GM21737 (cell line): ENCODE data around the gene NIM1K.
"Not testable (repeated sequence)": the region's sequence is repeated elsewhere in the genome, so short reads cannot be mapped to it uniquely, and the experiment has no call there.

ENCODE experiments used
- ATAC-seq: cut with Tn5 transposase; IDR thresholded peaks from one replicate; pipeline ENCODE4 v1.9.1; 2021; ENCODE audit warnings: mild to moderate bottlenecking, moderate library complexity; ENCODE audit not compliant: unreplicated experiment

NIM1K gene

GRCh38 chr5:43183101-43183500 lies 8.9 kb upstream of the NIM1K start:
- not testable (repeated sequence) for ATAC-seq

DNA sequence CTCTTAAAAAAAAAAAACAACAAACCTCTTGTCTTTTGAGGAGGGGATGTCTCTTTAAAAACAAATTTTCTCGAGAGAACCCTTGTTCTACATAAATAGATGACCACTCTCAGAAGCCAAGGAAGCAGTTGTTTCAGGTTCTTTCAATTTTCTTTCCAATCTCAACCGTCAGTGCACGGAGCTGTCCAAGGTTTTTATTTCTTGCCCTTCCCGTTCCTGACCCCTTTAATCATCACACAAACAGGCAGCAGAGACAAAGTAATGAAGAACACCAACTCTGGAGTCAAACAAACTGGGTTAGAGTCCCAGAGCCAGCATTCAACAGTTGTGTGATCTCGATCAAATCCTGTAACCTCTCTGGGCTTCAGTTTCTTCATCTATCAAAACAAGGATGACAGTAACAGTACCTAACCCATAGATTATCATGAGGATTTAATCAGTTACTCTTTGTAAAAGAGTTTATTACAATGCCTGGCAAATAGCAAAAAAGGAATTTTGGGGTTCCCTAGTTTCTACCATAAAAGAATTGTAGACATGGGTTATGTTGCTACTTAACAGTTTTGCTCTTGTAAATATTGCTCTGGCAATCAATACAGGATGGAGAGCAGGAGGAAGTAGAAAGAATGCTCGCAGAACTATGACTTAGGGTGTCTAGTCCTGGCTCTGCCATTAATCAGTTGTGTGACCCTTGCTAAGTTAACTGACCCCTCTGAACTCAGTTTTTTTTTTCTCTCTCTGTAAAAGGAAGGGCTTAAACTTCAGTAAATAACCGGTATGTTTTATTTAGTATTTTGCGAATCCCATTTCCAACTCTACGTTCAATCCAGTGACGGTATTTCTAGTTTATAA lies 1.0 kb upstream of the NIM1K start:
- ATAC-seq: no peak

DNA sequence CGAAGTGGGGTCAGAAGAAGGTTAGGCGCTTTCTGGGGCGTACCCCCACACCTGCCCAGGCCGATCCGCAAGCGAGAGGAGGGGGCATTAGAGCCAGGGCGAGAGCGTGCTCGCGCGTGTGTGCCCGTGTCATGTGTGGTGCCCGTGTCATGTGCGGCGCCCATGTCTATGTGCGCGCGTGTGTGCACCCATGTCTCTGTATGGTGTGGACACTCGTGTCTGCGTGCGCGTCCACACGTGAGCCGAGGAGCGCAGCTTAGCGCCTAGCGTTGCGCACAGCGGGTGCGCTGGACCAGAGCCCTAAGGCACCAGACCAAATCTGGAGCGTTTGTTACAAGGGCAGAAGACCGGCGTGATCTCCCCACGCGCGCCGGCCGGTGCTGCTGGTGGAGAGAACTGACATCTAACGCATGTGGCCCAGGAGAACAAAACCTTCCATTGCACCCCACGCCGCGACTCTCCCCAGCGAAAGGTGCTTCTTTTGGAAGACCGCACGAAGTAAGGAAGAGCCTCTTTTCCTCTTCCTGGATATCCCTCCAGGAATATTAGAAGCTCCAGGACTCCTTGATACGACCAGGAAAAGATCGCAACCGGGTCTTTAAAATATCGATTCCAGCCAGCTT lies 644 bp downstream of the NIM1K start:
- peak; percentile 21 for ATAC-seq

DNA sequence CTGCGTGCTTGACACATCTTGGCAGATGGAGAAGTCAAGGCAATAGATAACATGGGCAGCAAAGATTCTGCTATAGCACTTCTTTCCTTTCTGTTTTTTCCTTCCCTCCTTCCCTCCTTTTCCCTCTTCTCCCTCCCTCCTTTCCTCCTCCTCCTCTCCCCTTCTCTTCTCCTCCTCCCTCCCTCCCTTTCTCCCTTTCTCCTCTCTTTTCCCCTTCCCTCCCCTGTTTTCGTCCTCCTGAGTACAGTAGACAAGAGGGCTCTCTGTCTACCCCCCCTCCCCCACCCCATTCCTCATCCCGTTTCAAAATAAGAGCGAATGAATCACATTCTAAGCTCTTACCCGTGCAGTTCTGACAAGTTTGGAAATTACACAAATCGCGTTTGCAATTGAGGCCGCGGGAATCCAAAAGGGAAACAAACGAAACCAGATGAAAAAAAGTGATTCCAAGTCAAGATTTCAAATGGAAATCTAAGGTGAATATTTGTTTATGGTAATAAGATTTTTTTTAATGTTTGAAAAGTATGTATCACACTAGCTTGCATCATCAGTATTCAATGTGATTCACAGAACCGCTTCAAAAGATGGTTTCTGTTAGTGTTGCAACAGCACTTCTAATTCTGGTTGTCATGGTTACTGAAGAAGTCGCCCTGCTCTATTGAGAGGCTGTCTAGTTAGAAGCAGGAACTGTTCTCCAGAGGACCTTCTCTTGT lies 1.3 kb downstream of the NIM1K start:
- no peak for ATAC-seq

DNA sequence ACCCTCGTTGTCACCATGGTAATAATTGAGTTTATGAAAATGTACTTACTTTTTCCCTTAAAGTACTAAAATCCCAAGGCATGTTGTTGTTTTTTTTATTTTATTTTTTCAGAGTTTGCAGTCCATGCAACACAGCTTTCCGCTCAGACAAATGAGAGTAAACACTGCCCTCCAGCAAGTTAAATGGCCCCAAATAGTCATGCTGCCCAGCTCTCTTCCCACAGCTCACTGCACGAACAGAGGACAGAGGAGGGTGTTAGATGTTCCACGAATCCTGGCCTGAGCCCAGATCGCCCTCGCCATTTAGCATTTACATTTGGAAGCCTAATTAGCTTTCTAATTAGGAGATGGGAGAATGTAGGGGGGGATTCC lies 1.9 kb downstream of the NIM1K start:
- ATAC-seq: no peak

- no peak for ATAC-seq
Observed at GRCh38 chr5:43195670-43196265, 3.7 kb downstream of the NIM1K start.

DNA sequence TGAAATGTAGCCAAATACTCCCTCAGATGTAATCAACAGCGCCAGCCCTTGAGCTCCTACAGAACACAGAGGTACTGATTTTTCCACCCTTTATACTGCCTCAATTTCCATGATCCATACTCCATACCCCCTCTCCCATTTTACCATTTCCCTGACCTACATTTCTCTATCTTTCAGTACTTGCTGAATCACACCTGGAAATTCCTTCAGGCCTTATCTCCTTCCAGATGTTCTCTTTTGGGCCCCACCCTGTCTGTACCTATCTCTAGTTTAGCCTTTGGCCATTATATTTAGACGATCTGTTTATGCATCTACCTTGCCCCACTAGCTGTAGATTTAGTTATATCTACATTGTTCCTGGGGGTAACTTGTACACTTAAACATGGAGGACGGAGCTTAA lies 5.5 kb downstream of the NIM1K start:
- ATAC-seq: no peak

DNA sequence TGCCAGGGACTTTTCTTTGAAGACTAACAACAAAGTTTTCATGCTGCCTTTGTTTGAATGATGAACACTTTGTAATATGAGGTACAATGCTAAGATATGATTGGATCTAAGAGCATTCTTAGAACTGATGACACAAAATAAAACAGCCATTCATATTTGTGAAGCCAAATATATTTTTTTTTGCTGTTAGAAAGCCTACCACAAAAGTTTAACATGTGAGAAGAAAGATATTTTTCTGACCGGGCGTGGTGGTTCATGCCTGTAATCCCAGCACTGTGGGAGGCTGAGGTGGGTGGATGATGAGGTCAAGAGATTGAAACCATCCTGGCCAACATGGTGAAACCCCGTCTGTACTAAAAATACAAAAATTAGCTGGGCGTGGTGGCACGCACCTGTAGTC lies 9.4 kb downstream of the NIM1K start:
- ATAC-seq: not testable (repeated sequence)

- no peak for ATAC-seq
Observed at GRCh38 chr5:43202380-43202779, 10.4 kb downstream of the NIM1K start.

GRCh38 chr5:43203373-43203772 lies 11.3 kb downstream of the NIM1K start:
- ATAC-seq: no peak

DNA sequence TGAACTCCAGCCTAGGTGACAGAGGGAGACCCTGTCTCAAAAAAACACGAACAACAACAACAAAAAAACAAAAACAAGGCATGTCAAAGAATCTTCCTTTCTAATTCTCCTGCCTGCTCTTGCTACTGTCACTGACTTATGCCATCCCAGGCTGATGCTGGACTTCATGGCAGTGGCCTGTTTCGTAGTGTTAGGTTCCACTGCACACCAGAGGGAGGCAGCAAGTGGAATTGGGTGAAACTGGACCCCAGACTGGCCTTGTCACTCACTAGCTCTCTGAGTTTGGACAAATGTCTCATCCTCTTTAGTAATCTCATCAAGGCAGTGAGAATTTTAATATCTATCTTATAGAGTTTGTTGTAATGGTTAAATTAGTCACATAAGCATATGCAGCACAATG lies 12.9 kb downstream of the NIM1K start:
- no peak for ATAC-seq

DNA sequence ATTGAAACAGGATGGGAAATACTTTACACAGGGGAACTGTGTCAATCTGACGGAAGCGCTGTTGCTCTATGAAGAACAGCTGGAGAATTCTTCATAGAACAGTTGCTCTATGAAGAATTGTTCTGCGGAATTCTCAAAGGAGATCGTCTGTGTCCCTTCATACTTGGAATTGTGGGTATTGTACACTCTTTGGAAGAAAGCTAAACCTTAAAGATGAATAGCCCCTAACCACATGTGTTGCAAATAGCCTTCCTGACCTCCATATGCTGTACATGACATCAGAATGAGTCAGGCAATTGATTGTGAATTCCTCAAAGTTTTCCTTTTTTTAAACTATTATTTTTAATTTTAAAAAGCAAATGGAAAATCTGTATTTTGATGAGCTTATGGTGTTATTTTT lies 15.6 kb downstream of the NIM1K start:
- ATAC-seq: no peak

DNA sequence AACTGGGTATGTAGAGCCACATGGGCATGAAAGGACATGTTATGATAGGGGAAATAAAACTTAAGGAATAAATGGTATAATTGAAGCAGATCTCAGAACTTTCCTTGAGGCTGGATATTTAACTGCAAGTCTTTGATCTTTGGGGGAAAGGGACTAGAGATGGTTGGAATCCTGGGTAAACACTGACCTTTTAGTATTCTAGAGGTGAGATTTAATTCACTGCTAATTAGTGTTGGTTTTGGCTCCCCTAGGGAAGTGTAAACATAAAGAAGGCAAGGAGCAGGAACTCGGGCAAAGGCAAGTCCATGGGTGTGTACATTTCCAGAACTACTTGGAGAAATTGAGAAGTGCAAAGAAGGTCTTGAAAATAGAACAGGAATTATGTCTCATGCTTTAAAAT lies 16.6 kb downstream of the NIM1K start:
- ATAC-seq: no peak

GRCh38 chr5:43209060-43209459 lies 17.0 kb downstream of the NIM1K start:
- no peak for ATAC-seq

DNA sequence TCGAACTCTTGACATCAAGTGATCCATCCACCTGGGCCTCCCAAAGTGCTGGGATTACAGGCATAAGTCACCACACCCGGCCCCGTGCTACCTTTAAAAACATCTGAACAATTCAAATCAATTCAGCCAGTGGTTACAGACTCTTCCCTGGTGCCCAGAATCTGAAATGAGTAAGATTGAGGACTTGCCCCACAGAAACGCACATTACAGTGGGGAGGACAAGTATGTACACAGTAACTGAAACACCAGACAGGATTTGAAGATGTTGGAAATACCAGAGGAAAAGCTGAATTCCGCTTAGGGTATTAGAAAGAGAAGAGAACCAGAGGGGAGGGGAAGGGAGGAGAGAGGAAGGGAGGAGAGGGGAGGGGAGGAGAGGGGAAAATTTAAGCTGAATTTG lies 17.8 kb downstream of the NIM1K start:
- no peak for ATAC-seq

DNA sequence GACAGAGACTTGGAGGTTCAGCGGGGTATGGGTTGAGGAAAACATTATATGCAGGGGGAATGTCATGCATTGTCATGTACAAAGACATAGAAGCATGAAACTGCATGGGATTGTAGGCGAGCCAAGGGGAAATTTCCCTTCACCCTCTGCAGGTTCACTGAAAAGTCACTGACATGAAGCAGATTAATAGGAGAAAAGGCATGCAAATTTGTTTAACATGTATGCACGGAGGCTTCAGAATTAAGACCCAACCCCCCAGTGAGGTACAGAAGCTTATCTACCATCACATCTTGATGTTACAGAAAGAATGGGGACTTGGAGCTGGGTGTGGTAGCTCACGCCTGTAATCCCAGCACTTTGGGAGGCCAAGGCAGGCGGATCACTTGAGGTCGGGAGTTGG lies 18.5 kb downstream of the NIM1K start:
- no peak for ATAC-seq

DNA sequence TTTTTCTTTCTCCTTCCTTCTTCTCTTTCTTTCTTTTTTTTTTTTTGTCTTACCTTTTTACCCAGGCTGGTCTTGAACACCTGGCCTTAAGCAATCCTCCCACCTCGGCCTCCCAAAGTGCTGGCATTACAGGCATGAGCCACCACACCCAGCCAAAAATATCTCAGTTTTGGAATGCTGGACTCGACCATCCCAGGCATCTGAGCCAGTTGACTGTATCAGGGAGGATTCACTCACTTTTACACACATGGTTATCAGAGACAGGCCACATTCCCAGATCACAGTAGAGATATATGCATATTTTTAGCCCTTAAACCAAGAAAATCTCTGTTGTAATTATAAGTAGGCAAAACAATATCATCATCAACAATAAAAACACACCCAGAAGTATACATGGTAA lies 21.9 kb downstream of the NIM1K start:
- ATAC-seq: no peak

DNA sequence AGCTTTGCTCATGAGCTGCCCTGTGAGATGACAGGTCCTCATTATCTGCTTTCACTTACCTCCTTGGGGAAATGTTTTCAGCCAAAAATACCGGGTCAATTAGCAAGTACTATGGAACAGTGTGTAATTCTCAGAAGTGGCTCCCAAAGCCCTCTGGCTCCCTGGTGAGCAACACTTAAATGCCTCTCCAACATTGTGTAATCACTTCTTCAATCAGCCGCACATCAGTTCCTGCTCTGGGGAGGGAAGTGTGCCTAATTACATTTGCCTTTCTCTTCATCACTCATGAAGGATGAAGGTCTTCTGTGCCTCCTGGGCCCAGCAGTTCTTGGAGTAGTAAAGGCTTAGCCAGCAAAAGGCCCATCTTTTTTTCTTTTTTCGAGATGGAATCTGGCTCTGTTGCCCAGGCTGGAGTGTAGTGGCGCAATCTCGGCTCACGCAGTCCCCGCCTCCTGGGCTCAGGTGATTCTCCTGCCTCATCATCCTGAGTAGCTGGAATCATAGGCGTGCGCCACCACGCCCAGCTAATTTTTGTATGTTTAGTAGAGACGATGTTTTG lies 23.1 kb downstream of the NIM1K start:
- ATAC-seq: no peak

GRCh38 chr5:43216941-43217340 lies 24.9 kb downstream of the NIM1K start:
- no peak for ATAC-seq

DNA sequence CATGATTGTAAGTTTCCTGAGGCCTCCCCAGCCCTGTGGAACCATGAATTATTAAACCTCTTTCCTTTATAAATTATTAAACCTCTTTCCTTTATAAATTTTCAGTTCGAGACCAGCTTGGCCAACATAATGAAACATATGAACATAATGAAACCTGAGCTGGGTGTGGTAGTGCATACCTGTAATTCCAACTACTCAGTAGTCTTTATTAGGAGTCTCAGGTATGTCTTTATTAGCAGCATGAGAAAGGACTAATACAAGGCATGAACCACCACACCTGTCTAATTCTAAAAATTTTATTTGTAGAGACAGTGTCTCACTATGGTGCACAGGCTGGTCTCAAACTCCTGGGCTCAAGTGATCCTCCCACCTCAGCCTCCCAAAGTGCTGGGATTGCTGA lies 27.1 kb downstream of the NIM1K start:
- ATAC-seq: no peak

DNA sequence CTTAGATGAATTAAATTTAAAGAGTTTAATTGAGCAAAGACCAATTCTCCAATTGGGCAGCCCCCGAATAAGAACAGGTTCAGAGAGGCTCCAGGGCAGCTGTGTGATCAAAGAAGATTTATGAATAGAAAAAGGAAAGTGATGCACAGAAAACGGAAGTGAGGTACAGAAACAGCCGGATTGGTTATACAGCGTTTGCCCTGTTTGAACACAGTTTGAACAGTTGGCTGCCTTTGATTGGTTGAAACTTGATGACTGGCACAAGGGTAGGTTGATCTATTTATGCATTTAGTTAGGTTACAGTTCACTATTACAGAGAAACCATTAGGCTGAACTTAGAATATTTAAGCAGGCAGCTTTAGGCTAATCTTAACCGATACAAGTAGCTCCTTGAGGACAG lies 29.5 kb downstream of the NIM1K start:
- ATAC-seq: no peak
